H1 (cell line): Measurements from ENCODE around the gene GPNMB. TPM values are rescaled to one million over a fixed set of nuclear protein-coding genes. Genes with fewer than 3 reads are reported as not detected.

ENCODE experiments used
- RAD21 ChIP-seq, 2 experiments: IDR thresholded peaks in 1 of 2; conservative IDR thresholded peaks in 1 of 2; 2 replicates each; pipeline ENCODE4 v1.6.1; 2011; ENCODE audit warnings: low read depth in 2 of 2, low read length in 2 of 2, improper control_type of control experiment in 1 of 2, inconsistent platforms in 1 of 2, mild to moderate bottlenecking in 1 of 2, moderate library complexity in 1 of 2
- polyA plus RNA-seq, 7 experiments: library from polyadenylated mRNA; depleted of rRNA in 3 of 7; stranded (reverse) in 5 of 7; unstranded in 2 of 7; fragments of >200 nt in 5 of 7; fragments of 200-250 nt in 2 of 7; gene quantifications; 1 replicate in 5 of 7; 2 replicates in 1 of 7; 4 replicates in 1 of 7; pipeline versions ENCODE4 v1.2.1 to v1.2.3, GENCODE V29; 2011 to 2013; ENCODE audit warnings: missing spikeins in 2 of 7, mixed read lengths in 2 of 7
- total RNA-seq: library from RNA; stranded (reverse); fragmentation: NEBNext Ultra II Directional; extraction: Animal tissue kit (Norgen Biotek cat#: 25700); gene quantifications from 2 replicates; pipeline ENCODE4 v1.2.1, GENCODE V29; 2021

Gene GPNMB
- total and polyA plus RNA-seq, 2 of the 8 experiments (the other 6 are each of a cell fraction or from before 2014, with no cell fraction given): 1.1 to 1.4 TPM

GRCh38 chr7:23205577-23205908 is 41.0 kb upstream of the GPNMB start (continued):
- no peak for TF ChIP-seq RAD21 (IDR thresholded peaks at IDR 0.05 in 1 of 2, conservative IDR thresholded peaks at IDR 0.05 in 1 of 2; ENCODE audit: low read depth in 2 of 2, low read length in 2 of 2)
